ENCODE data around the gene HCN4.
"Not testable (repeated sequence)": the region's sequence is repeated elsewhere in the genome, so short reads cannot be mapped to it uniquely, and the experiment has no call there.

The HCN4 gene
- total RNA-seq, result 0 to 0.49 (median 0.09) reads per million in 4 experiments

- DNase-seq, result no peak
These were observed at the start of gene HCN4 for GRCh38 chr15:73368301-73369136. Gene HCN4, minus strand, starts transcription at chr15:73368958. Its CDS starts 688 bp downstream, at chr15:73368270.

DNA sequence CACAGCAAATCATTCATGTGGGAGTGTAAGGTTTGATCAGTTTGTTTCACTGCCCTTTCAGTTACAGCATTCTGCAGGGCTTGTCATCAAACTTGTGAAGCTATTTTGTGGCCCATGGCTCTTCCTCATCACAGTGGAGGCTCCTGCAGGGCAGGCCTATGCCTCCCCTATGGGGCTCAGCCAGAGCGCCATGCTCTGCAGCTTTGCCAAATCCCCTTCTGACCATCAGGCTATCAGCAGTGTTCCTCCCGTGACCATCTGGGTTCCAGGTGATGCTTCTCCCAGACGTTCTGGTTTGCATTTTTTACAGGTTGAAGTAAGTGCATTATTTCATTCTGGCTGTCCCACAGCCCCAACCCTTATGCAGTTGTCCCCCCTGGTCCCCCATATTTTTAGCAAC is 46.1 kb upstream of the HCN4 start:
- DNase-seq, result no peak

DNA sequence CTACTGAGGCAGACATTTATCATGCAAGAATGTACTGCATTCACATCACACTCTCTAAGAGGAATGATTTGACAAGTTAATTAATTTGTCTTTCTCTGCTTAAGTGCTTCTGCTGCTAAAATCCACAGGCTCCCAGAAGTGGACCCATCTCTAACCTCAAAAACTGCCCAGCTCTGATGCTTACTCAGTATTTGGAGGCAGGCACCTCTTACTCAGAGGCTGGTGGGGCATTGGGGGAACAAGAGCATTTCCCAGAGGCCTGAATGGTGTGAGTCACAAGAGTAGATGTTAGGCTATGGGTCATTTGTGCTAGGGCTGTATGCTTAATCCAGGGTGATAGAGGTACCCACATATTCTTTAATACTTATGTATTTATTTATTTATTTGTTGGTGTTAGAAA is 34.4 kb upstream of the HCN4 start:
- DNase-seq, result no peak

GRCh38 chr15:73400222-73400621 is 31.5 kb upstream of the HCN4 start:
- not testable (repeated sequence) for DNase-seq

GRCh38 chr15:73398861-73399260 is 30.1 kb upstream of the HCN4 start:
- DNase-seq, result no peak

DNA sequence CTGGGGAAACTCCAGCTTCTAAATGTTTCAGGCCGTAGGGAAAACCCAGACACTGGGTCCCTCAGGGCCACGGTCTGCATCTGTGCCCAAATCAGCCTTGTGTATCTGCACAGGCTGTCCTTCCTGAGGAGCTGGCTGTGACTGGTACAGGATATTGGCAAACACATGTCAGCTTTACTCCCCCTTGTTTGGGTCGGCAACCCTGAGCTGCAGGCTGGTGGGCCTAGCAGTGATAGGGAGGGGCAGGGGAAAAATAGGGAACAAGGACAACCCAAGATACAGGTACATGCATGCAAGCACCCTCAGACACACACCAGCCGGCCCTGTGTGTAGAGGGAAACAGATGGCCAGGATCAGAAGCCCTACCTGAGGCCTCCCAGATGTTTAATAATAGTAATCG is 28.7 kb upstream of the HCN4 start:
- DNase-seq, result no peak

DNA sequence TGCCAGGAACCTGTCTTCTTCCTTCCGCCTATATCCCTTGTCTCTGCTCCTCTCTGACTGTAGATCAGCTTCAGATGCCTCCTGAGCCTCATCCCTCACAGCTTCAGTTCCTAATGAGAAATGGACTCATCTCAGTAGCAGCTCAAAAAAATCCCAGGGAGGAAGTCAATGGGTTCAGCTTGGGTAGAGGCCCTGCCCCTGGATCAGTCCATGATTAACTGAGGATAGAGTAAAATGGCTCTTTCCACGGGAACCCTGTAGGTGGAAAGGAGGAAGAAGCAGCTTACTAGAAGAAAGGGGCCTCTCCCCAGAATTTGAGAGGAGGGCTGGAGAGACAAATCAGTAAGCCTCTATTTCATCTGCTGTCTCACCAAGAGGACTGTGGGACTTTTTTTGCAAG is 26.9 kb upstream of the HCN4 start:
- DNase-seq, result no peak

GRCh38 chr15:73394782-73395181 is 26.0 kb upstream of the HCN4 start:
- DNase-seq, result no peak

GRCh38 chr15:73393336-73393735 is 24.6 kb upstream of the HCN4 start:
- no peak for DNase-seq

- DNase-seq, result no peak
These were observed 23.3 kb upstream of the HCN4 start for GRCh38 chr15:73392025-73392424.

DNA sequence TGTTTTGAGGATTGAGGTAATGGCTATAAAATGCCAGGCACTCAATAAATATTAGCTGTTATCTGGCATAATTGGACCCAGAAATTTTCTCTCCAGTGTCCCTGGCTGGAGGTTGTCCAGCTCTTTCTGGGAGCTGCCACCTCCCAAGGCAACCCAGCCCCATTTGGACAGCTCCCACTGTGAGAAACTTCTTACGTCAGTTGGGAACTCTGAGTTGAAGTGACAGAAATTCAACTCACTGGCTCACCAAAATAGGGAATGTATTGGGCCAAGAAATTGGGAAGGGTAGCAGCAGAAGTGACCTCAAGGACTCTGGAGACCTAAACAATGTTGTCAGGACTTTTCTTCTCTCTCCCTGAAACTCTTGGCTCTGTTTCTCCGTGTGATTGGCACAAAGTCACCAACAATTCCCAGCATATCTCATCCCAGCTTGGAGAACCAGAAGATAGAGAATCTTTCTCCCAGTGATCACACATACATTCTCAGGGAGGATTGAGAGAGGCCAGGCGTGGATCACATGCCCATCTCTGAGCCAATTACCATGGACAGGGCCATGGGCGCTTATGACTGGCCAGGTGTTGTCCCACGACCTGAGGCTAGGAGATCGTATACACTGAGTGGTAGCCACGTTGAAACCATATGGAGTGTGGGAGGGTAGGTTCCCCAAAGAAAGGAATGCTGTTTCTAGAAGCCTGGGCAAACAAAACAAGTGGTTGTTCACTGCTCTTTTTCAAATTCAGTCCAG is 22.5 kb upstream of the HCN4 start:
- no peak for DNase-seq

DNA sequence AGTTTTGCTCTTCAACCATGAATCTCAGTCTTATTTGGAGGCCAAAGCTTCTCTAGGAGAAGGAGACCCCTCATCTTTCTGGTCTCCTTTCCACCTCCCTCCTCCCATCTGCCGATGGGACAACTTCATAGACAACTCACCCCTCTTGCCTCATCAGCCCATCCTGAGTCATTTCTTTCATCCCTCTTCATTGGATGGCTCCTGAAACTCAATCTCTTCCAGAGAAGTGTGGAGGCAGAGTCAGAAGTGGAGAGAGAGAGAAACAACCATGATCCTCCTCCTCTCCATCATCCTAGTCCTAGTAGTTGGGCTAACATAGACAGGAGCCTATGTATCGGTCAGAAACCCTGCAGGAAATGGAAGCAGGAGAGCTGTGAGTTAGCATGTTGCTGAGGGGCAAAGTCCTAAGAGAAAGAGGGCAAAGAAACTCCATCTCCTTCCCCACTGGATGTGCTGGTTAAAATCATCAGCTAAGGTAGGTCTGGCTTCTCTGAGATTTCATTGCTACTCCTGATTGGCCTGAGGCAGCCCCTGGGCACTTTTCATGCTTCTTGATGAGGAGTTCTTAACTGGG is 21.3 kb upstream of the HCN4 start:
- DNase-seq, result no peak

- DNase-seq, result no peak
These were observed 20.8 kb upstream of the HCN4 start for GRCh38 chr15:73389539-73389938.

- DNase-seq, result no peak
These were observed 19.6 kb upstream of the HCN4 start for GRCh38 chr15:73388256-73388781.

DNA sequence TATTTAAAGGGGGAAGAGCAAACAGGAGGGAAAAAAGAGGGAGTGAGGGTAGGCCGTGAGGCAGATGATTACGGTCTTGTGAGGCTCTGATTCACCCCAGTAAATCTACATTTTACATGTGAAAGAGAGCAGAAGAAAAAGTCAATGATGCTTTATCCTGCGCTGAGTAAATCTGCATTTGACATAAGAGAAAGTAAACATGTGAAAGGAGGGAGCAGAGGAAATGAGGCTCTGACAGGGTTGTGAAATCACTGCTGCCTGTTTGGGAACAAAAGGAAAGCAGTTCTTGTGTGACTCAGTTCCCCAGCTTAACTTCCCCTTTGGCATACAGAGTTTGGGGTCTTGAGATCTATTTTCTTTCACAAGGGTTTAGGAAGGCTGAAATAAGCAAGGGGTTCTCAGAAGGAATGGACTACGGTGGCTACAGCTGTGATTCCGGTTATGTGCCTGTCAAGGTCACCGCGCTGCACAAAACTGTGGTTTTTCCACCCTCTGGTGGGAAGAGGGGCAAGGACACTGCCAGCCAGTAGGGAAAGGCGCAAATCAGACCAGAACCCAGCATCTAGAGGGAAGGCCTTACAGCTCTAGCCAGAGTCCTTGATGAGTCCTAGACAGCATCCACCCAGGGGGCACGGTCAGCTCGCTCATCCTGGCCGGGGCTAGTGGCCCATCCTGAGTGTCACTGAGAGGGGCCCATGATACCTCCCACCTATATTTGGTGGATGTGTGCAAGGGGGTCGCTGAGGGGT is 18.9 kb upstream of the HCN4 start:
- DNase-seq, result no peak

DNA sequence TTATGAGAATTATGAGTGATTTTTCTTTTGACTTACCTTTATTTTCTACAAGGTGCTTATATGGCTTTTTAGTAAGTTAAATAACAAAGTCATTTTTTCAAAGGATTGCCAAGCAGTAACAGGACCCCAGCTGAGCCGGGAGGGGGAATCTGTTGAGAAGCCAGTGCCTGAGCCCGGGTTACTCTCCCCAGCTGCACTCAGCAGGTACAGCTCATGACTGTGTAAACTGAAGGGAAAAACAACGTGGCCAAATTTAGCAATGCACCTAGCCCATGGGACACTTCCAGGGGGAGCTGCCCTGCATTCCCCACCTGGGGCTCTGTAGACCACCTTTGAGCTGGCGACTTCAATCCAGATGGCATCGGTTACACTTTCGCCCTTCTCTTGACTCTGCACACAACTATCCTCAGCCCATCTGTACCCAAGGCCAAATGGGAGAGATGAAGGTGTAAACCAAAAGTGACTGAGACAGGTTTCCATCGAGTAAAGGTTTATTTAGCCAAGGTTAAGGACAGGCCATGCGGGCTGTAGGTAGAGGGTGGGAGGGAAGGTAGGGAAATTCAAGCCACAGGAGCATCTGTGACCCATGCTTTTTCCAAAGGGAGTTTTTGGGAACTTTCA is 18.2 kb upstream of the HCN4 start:
- DNase-seq, result no peak

GRCh38 chr15:73386238-73386637 is 17.5 kb upstream of the HCN4 start:
- DNase-seq, result no peak

DNA sequence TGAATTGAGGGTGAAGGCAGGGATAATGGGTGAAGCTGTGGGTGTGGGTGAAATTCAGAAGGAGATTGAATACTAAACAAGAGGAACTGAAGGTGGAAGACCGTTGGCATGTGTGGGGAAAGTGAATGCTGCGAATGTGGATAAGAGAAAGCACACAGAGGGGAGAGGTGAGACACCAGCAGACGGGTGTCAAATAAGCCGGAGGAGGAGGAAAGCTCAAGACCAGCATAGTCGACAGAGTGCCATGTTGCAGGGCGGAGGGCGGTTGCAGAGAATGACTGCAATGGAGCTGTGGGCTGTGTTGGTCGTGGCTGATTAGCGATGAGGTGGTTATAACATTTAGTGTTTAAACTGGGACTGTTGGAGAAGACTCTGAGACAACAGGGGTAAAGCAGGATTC is 16.4 kb upstream of the HCN4 start:
- no peak for DNase-seq

DNA sequence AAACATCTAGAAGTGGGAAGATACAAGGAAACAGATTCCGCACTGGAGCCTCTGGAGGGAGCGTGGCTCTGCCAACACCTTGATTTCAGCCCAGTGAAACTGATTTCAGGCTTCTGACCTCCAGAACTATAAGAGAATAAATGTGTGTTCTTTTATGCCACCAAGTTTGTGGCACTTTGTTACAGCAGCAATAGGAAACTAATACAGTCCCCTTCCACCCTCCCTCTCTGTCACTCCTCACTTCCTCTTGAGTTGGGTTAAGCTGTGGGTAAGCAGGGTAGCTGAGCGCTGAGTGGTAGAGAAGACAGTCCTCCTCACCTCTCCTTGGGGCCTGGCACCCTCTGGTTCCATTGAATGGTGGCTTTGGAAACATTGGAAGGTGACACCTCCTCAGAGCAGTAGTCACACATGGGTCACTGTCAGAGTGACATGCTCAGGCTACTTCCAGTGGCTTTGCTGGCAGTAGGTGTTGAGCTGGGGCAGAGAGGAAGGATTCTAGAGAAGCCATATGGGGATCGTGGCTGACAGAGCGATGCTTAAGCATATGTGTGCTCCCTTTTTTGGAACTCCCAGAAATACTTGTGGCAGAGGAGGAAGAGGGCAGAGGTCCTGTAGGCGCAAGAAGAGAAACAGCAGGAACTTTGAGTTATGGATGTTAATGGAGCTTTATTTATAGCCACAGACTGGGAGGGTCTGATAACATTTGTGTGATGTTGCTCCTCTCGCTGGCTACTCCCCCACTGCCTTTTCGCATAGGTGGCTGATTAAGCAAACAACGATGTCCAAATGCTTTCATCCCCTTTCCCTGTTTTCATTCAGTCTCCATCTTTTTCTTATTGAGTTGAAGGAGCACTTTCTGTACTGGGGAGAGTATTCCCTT is 14.8 kb upstream of the HCN4 start:
- no peak for DNase-seq

GRCh38 chr15:73382115-73382514 is 13.4 kb upstream of the HCN4 start:
- DNase-seq, result no peak

DNA sequence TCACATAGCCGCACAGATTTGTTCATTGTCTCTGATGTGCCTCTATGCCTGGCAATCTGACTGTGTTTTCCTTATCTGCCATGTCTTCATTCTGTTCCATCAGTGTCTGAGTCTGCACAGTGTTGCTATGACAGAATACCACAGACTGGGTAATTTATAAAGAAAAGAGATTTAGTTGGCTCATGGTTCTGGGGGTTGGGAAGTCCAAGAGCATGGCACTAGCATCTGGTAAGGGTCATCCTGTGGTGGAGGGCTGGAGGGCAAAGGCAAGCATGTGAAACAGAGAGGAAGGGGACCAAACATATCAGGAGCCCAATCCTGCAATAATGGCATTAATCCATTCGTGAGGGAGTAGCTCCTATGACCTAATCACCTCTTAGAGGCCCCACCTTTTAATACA is 11.9 kb upstream of the HCN4 start:
- DNase-seq, result no peak
